PC-3 (cell line): ENCODE data around the gene MED13L. TPM values are rescaled to one million over a fixed set of nuclear protein-coding genes. Genes with fewer than 3 reads are reported as not detected.

Experiments used
- ATAC-seq: fragments of 200-7000 bp; cut with Tn5 transposase; 2 replicates; pipeline ENCODE4 v1.9.1; 2020; ENCODE audit warnings: mild to moderate bottlenecking, moderate library complexity
- BruUV-seq: library from RNA; stranded (reverse); fragments of 400-500 nt; replicated peaks from 2 replicates; lab custom pipeline; 2021; lab: Mats Ljungman, UMichigan
- CTCF ChIA-PET: fragments of 300-600 bp; sonication (Branson Sonifier 250); formaldehyde crosslinking; loops from one replicate; lab custom pipeline; 2022; ENCODE audit warnings: antibody characterized with exemption; lab: Charles Lee
- POLR2A ChIA-PET: fragments of 300-600 bp; sonication (Branson Sonifier 250); formaldehyde crosslinking; loops from one replicate; lab custom pipeline; 2022; ENCODE audit warnings: antibody characterized with exemption; ENCODE audit not compliant: unreplicated experiment; lab: Charles Lee
- DNase-seq: peaks from one replicate; pipeline ENCODE4 v3.0.0-alpha.2; 2015
- H2AFZ ChIP-seq: fragments of 300-600 bp; sonication (generic); 2 replicates; pipeline ENCODE4 v1.6.0; 2016; ENCODE audit warnings: antibody characterized with exemption, low read length
- H3F3A ChIP-seq: fragments of 300-600 bp; sonication (generic); one replicate; pipeline ENCODE4 v1.6.0; 2017; ENCODE audit warnings: antibody characterized with exemption, low read length, control low read depth, mild to moderate bottlenecking; ENCODE audit not compliant: unreplicated experiment
- H3K27ac ChIP-seq: fragments of 300-600 bp; sonication (generic); 2 replicates; pipeline ENCODE4 v1.5.1; 2016; ENCODE audit warnings: mild to moderate bottlenecking, low read length
- H3K27me3 ChIP-seq: fragments of 300-600 bp; sonication (generic); 2 replicates; pipeline ENCODE4 v1.6.1; 2016; ENCODE audit warnings: low read length, mixed read lengths
- H3K36me3 ChIP-seq: fragments of 300-600 bp; sonication (generic); 2 replicates; pipeline ENCODE4 v1.6.1; 2016; ENCODE audit warnings: low read depth, mixed run types, low read length, mixed read lengths
- H3K4me1 ChIP-seq: fragments of 300-600 bp; sonication (generic); 2 replicates; pipeline ENCODE4 v1.5.1; 2016; ENCODE audit warnings: low read length; ENCODE audit not compliant: insufficient read depth
- H3K4me2 ChIP-seq: fragments of 300-600 bp; sonication (generic); 2 replicates; pipeline ENCODE4 v1.6.0; 2016; ENCODE audit warnings: low read length
- H3K4me3 ChIP-seq: fragments of 300-600 bp; sonication (generic); 2 replicates; pipeline ENCODE4 v1.5.1; 2016; ENCODE audit warnings: mild to moderate bottlenecking, low read length, mixed read lengths
- H3K79me2 ChIP-seq: fragments of 300-600 bp; sonication (generic); 2 replicates; pipeline ENCODE4 v1.6.1; 2017; ENCODE audit warnings: low read length, mixed read lengths
- H3K9ac ChIP-seq: fragments of 300-600 bp; sonication (generic); 2 replicates; pipeline ENCODE4 v1.6.0; 2016; ENCODE audit warnings: mild to moderate bottlenecking, low read length
- H3K9me2 ChIP-seq: fragments of 300-600 bp; sonication (generic); replicated peaks from 2 replicates; pipeline ENCODE4 v1.6.1; 2016; ENCODE audit warnings: mixed run types, low read length, mixed read lengths
- H3K9me3 ChIP-seq: fragments of 300-600 bp; sonication (generic); 2 replicates; pipeline ENCODE4 v1.6.1; 2016; ENCODE audit warnings: low read length, mixed read lengths
- H4K20me1 ChIP-seq: fragments of 300-600 bp; sonication (generic); 2 replicates; pipeline ENCODE4 v1.6.1; 2016; ENCODE audit warnings: low read length, mixed read lengths
- CTCF ChIP-seq: fragments of 300-600 bp; sonication (generic); conservative IDR thresholded peaks from 2 replicates; pipeline ENCODE4 v1.5.1; 2017; ENCODE audit warnings: antibody characterized with exemption, low read depth, mild to moderate bottlenecking, low read length
- EZH2 ChIP-seq: fragments of 300-600 bp; sonication (generic); IDR thresholded peaks from one replicate; pipeline ENCODE4 v1.6.1; 2017; ENCODE audit warnings: antibody characterized with exemption, mild to moderate bottlenecking, low read length; ENCODE audit not compliant: unreplicated experiment
- EZH2phosphoT487 ChIP-seq: fragments of 300-600 bp; sonication (generic); IDR thresholded peaks from 2 replicates; pipeline ENCODE4 v1.6.1; 2018; ENCODE audit warnings: mild to moderate bottlenecking, antibody characterized with exemption, low read length, borderline replicate concordance
- intact Hi-C: fragments of 100-400 bp; cut with micrococcal nuclease; formaldehyde crosslinking; loops from 2 replicates; pipeline ENCODE4 v1.9.0; 2023
- total RNA-seq: library from RNA; depleted of rRNA; stranded (reverse); fragments of >200 nt; gene quantifications from 2 replicates; pipeline ENCODE4 v1.2.3, GENCODE V29; 2014

The MED13L gene
- total RNA-seq, 1 experiment from 2014 or later, result 61.2 TPM

DNA sequence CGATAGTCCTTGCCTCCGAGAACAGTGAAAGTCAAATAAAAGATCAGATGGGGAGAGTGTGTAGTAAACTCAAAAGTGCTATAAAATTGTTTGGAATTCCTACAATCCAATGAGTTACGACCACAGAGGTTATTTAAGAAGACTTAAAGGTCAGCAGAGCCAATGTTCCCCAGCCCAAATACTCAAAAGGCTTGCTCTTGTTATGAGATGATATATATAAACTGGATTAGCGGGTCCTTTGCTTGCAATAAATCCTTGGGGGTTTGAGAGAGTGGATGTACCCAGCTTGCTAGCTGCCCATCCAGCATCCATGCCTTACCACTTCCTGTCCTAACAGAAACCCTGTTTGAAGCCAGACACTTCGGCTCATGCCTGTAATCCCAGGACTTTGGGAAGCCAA, 29.0 kb upstream of the MED13L start:
- no peaks in the 10 kb centered on the region for H3K4me1 ChIP-seq
- 0 out of 2 replicates have a peak, but pooled peaks cover 4% of the 10 kb centered on the region for H3K9me3 ChIP-seq
- H3K79me2 ChIP-seq, result no peaks in the 10 kb centered on the region
- POLR2A ChIA-PET, result no interaction called here
- H3K9ac ChIP-seq, result no peak overlapping the region
- no peaks in the 10 kb centered on the region for H3K36me3 ChIP-seq
- DNase-seq (no peak), ATAC-seq (no peak)
- no peak overlapping the region for H3K4me2 ChIP-seq
- no TSS peak for BruUV-seq
- TF ChIP-seq EZH2, result no peak
- no peak for TF ChIP-seq CTCF
- TF ChIP-seq EZH2phosphoT487, result no peak
- no peak overlapping the region for H2AFZ ChIP-seq
- H3K9me2 ChIP-seq, result no peaks in the 10 kb centered on the region
- intact Hi-C loops, result no loop called here
- no peak overlapping the region for H3K27ac ChIP-seq
- no peaks in the 10 kb centered on the region for H4K20me1 ChIP-seq
- CTCF ChIA-PET, result no interaction called here
- no peak overlapping the region for H3K4me3 ChIP-seq
- H3F3A ChIP-seq, result no peaks in the 10 kb centered on the region
- H3K27me3 ChIP-seq, result no peaks in the 10 kb centered on the region

DNA sequence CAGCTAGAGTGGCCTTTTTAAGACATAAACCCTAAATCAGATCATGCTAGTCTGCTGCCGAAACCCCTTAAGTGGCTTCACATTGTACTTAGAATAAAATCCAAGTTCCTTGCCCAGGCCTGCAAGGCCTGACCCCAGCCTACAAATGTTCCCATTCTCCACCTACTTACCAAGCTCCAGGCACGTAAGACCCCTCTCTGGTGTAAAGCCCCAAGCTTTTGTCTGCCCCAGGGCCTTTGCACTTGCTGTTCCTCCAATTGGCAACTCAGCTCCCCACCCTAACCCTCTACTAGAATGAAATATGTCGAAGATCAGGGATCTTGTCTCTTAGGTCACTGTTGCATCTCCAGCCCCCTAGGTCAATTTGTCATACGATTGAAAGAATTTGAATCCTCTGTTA, 27.1 kb upstream of the MED13L start:
- Histone ChIP-seq H3K27me3 (no peaks in the 10 kb centered on the region), H3K4me1 (no peaks in the 10 kb centered on the region), H3K9me2 (no peaks in the 10 kb centered on the region), H4K20me1 (no peaks in the 10 kb centered on the region), H2AFZ (no peak overlapping the region), H3K9ac (no peak overlapping the region), H3K4me2 (no peak overlapping the region), H3F3A (no peaks in the 10 kb centered on the region), H3K4me3 (no peak overlapping the region), H3K36me3 (no peaks in the 10 kb centered on the region), H3K79me2 (no peaks in the 10 kb centered on the region), H3K9me3 (no peaks in the 10 kb centered on the region), H3K27ac (no peak overlapping the region)
- ATAC-seq, result no peak
- ChIA-PET CTCF (no interaction called here), POLR2A (no interaction called here)
- intact Hi-C loops, result no loop called here
- TF ChIP-seq EZH2 (no peak), CTCF (no peak), EZH2phosphoT487 (no peak)
- BruUV-seq, result no TSS peak
- DNase-seq, result no peak

GRCh38 chr12:116303929-116304328, 26.4 kb upstream of the MED13L start:
- CTCF ChIA-PET, result no interaction called here
- no peaks in the 10 kb centered on the region for H3K27me3 ChIP-seq
- no peaks in the 10 kb centered on the region for H3F3A ChIP-seq
- no peak overlapping the region for H3K4me3 ChIP-seq
- no peaks in the 10 kb centered on the region for H3K9me3 ChIP-seq
- H3K79me2 ChIP-seq, result no peaks in the 10 kb centered on the region
- intact Hi-C loops, result no loop called here
- peaks cover 5% of the 10 kb centered on the region for H3K4me1 ChIP-seq
- H3K36me3 ChIP-seq, result no peaks in the 10 kb centered on the region
- DNase-seq (no peak), ATAC-seq (no peak)
- H2AFZ ChIP-seq, result no peak overlapping the region
- no peak overlapping the region for H3K4me2 ChIP-seq
- TF ChIP-seq EZH2 (no peak), EZH2phosphoT487 (no peak), CTCF (no peak)
- BruUV-seq, result no TSS peak
- H3K9me2 ChIP-seq, result no peaks in the 10 kb centered on the region
- POLR2A ChIA-PET, result no interaction called here
- no peak overlapping the region for H3K9ac ChIP-seq
- no peak overlapping the region for H3K27ac ChIP-seq
- no peaks in the 10 kb centered on the region for H4K20me1 ChIP-seq
